Activated CD4-positive, alpha-beta memory T cell treated with anti-CD3 and anti-CD28 coated beads, Interleukin-2, amount 10 ng/mL, durations not matched to agents 7 days and 5 days (primary cell): ENCODE measurements around the gene GPC6. TPM values are rescaled to one million over a fixed set of nuclear protein-coding genes. Genes with fewer than 3 reads are reported as not detected.

Experiments
- CTCF ChIA-PET: fragments of 350-600 bp; sonication (Branson Sonifier 250); formaldehyde crosslinking; loops from one replicate; lab custom pipeline; 2021; ENCODE audit warnings: antibody characterized with exemption, inconsistent platforms; lab: Charles Lee
- POLR2A ChIA-PET: fragments of 350-600 bp; sonication (Branson Sonifier 250); formaldehyde crosslinking; loops from one replicate; lab custom pipeline; 2021; ENCODE audit warnings: antibody characterized with exemption; lab: Charles Lee
- DNase-seq: peaks from one replicate; pipeline ENCODE4 v3.0.0-alpha.2; 2020
- H3K27ac Mint-ChIP-seq: one replicate; pipeline ENCODE4 v1.8.0; 2021; ENCODE audit warnings: mild to moderate bottlenecking, mixed read lengths
- H3K27me3 Mint-ChIP-seq: one replicate; pipeline ENCODE4 v1.8.0; 2021; ENCODE audit warnings: mixed read lengths
- H3K36me3 Mint-ChIP-seq: one replicate; pipeline ENCODE4 v1.8.0; 2021; ENCODE audit warnings: low read depth, mixed read lengths
- H3K4me1 Mint-ChIP-seq: one replicate; pipeline ENCODE4 v1.8.0; 2021; ENCODE audit warnings: mixed read lengths
- H3K4me3 Mint-ChIP-seq: one replicate; pipeline ENCODE4 v1.8.0; 2021; ENCODE audit warnings: mild to moderate bottlenecking, mixed read lengths
- H3K9me3 Mint-ChIP-seq: one replicate; pipeline ENCODE4 v1.8.0; 2021; ENCODE audit warnings: mixed read lengths
- total RNA-seq, 2 experiments: library from RNA; stranded (reverse); gene quantifications; one replicate each; pipeline ENCODE4 v1.2.3, GENCODE V29; 2021

The GPC6 gene
- total RNA-seq, 2 experiments from 2014 or later = not detected

DNA sequence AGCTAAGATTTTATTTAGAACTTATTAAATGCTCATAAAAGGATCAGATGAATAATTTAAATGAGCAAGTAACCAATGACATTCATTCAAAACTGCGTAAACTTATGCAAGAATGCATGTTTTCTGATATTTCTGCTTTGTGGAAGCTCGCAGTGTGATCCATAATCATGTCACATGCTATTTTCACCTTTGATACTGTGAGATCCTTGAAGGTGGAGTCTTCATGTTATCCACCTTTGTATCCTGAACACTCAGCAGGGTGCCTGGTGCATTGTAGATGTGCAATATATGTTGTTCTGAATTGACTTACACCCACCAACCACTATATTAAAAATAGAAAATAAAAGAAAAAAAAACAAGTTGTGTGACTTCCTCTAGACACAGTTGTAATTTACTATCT lies 919.4 kb downstream of the GPC6 start:
- Mint-ChIP-seq H3K27ac (no peak overlapping the region), H3K4me3 (no peak overlapping the region), H3K27me3 (peaks cover 5% of the 10 kb centered on the region), H3K36me3 (no peaks in the 10 kb centered on the region), H3K9me3 (no peaks in the 10 kb centered on the region), H3K4me1 (no peaks in the 10 kb centered on the region)
- ChIA-PET POLR2A (no interaction called here), CTCF (no interaction called here)
- no peak for DNase-seq

GRCh38 chr13:94153586-94153985 lies 927.0 kb downstream of the GPC6 start:
- Mint-ChIP-seq H3K36me3 (no peaks in the 10 kb centered on the region), H3K4me1 (no peaks in the 10 kb centered on the region), H3K27me3 (peaks cover 2% of the 10 kb centered on the region), H3K27ac (no peak overlapping the region), H3K9me3 (no peaks in the 10 kb centered on the region), H3K4me3 (no peak overlapping the region)
- no peak for DNase-seq
- ChIA-PET POLR2A (no interaction called here), CTCF (interaction anchor here (0.6 kb wide), 1 partner anchor 232 kb away, joined by 3 read pairs; no protein-coding TSS in a partner anchor)

- peaks cover 2% of the 10 kb centered on the region for H3K27me3 Mint-ChIP-seq
Observed at GRCh38 chr13:94154367-94154766, 927.8 kb downstream of the GPC6 start.

GRCh38 chr13:94157705-94158218 lies 931.2 kb downstream of the GPC6 start:
- POLR2A ChIA-PET = no interaction called here
- Mint-ChIP-seq H3K27ac (no peak overlapping the region), H3K4me3 (no peak overlapping the region), H3K4me1 (no peaks in the 10 kb centered on the region), H3K36me3 (no peaks in the 10 kb centered on the region), H3K9me3 (no peaks in the 10 kb centered on the region), H3K27me3 (peaks cover 2% of the 10 kb centered on the region)
- no peak for DNase-seq
- CTCF ChIA-PET = no interaction called here

More at GRCh38 chr13:94154367-94154766, 927.8 kb downstream of the GPC6 start:
- ChIA-PET POLR2A (no interaction called here), CTCF (no interaction called here)
- Mint-ChIP-seq H3K9me3 (no peaks in the 10 kb centered on the region), H3K4me1 (no peaks in the 10 kb centered on the region), H3K27ac (no peak overlapping the region), H3K4me3 (no peak overlapping the region), H3K36me3 (no peaks in the 10 kb centered on the region)
- no peak for DNase-seq

DNA sequence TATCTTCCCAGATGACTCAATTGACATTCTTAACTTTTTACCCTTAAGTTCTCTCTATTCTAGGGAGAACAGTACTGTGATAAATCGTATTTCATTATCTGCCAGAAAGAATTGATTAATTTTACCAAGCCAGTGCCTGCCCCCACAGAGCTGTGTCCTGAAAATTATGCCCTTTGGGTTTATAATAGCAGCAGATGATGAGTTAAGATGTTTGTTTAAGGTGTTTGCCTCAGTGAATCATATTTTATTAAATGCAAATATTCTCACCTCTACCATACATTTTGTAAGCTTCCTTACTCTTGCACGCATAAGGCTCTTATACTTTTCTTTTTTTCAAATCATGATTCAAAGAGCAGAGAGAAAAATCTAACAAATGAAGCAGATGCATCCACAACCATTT lies 934.3 kb downstream of the GPC6 start:
- H3K27ac Mint-ChIP-seq = no peak overlapping the region
- no peaks in the 10 kb centered on the region for H3K36me3 Mint-ChIP-seq
- H3K27me3 Mint-ChIP-seq = no peaks in the 10 kb centered on the region
- DNase-seq = no peak
- no peaks in the 10 kb centered on the region for H3K4me1 Mint-ChIP-seq
- ChIA-PET POLR2A (no interaction called here), CTCF (no interaction called here)
- H3K4me3 Mint-ChIP-seq = no peak overlapping the region
- no peaks in the 10 kb centered on the region for H3K9me3 Mint-ChIP-seq

- Mint-ChIP-seq H3K27me3 (no peaks in the 10 kb centered on the region), H3K9me3 (no peaks in the 10 kb centered on the region), H3K4me1 (no peaks in the 10 kb centered on the region), H3K4me3 (no peak overlapping the region), H3K27ac (no peak overlapping the region), H3K36me3 (no peaks in the 10 kb centered on the region)
- ChIA-PET CTCF (interaction anchor here (1.0 kb wide), 1 partner anchor 30 kb away, joined by 3 read pairs; no protein-coding TSS in a partner anchor), POLR2A (no interaction called here)
- no peak for DNase-seq
Observed at GRCh38 chr13:94162289-94162688, 935.7 kb downstream of the GPC6 start.

DNA sequence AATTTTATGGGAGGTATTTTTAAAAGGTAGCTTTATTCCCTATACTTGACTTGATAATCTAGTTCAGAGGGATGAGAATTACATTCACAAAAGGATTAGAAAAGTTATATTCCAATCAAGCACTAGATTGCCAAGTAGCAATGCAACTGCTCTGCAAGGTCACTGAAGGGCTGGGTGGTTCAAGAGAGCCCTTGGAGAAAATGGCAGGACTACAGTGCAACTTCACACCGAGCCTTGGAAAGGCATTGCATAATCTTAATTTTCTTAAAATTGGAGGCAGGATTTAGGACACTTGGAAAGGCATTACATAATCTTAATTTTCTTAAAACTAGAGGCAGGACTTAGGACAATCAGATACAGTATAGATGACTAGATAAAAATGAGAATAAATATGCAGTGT lies 936.9 kb downstream of the GPC6 start:
- CTCF ChIA-PET = no interaction called here
- H3K27ac Mint-ChIP-seq = no peak overlapping the region
- H3K36me3 Mint-ChIP-seq = no peaks in the 10 kb centered on the region
- no peaks in the 10 kb centered on the region for H3K9me3 Mint-ChIP-seq
- H3K27me3 Mint-ChIP-seq = no peaks in the 10 kb centered on the region
- no peaks in the 10 kb centered on the region for H3K4me1 Mint-ChIP-seq
- no peak for DNase-seq
- no peak overlapping the region for H3K4me3 Mint-ChIP-seq
- POLR2A ChIA-PET = no interaction called here

DNA sequence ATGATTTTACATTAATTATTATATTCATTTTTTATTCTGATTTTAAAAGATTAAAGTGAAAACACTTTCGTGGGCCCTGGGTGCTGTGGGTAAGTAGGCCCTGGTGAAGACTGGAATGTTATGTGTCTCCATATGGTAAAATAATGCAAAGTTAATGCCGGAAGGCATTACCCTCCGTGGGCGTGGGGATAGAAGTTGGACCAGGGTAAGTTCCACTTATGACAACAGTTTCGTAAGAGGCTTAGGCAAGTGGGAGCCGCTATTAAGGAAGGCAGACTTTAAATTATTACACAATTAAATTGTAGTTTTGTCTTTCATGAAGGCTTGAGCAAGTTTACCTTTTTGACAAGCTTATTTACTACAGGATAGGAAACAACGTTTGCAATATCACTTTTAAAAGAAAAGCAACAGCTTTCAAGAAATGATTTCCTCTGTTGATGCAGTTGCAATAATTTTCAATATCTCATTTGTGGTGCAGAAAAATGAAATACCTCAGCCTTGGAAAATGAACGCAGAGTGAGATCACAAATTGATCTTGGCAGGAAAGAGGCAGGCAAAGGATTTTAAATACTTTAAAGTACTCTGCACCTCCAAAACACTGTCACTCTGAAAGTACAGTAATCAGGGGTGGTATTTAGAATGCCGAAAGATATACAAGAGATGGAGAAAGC lies 942.3 kb downstream of the GPC6 start:
- Mint-ChIP-seq H3K9me3 (no peaks in the 10 kb centered on the region), H3K27ac (no peak overlapping the region), H3K27me3 (no peaks in the 10 kb centered on the region), H3K4me1 (no peaks in the 10 kb centered on the region), H3K36me3 (no peaks in the 10 kb centered on the region), H3K4me3 (no peak overlapping the region)
- CTCF ChIA-PET = no interaction called here
- DNase-seq = no peak
- POLR2A ChIA-PET = no interaction called here

- Mint-ChIP-seq H3K4me1 (no peaks in the 10 kb centered on the region), H3K27ac (no peak overlapping the region), H3K4me3 (no peak overlapping the region), H3K9me3 (no peaks in the 10 kb centered on the region), H3K27me3 (no peaks in the 10 kb centered on the region), H3K36me3 (no peaks in the 10 kb centered on the region)
- DNase-seq = no peak
- POLR2A ChIA-PET = no interaction called here
- CTCF ChIA-PET = no interaction called here
Observed at GRCh38 chr13:94169454-94170144, 943.0 kb downstream of the GPC6 start.

GRCh38 chr13:94170145-94170571 lies 943.6 kb downstream of the GPC6 start:
- Mint-ChIP-seq H3K27ac (no peak overlapping the region), H3K27me3 (no peaks in the 10 kb centered on the region), H3K36me3 (no peaks in the 10 kb centered on the region), H3K4me1 (no peaks in the 10 kb centered on the region), H3K4me3 (no peak overlapping the region), H3K9me3 (no peaks in the 10 kb centered on the region)
- ChIA-PET POLR2A (no interaction called here), CTCF (no interaction called here)
- no peak for DNase-seq

GRCh38 chr13:94172416-94172815 lies 945.8 kb downstream of the GPC6 start:
- CTCF ChIA-PET = interaction anchor here (0.5 to 0.6 kb wide), 2 partner anchors 174 to 268 kb away, joined by 3 read pairs; no protein-coding TSS in a partner anchor
- DNase-seq = no peak

DNA sequence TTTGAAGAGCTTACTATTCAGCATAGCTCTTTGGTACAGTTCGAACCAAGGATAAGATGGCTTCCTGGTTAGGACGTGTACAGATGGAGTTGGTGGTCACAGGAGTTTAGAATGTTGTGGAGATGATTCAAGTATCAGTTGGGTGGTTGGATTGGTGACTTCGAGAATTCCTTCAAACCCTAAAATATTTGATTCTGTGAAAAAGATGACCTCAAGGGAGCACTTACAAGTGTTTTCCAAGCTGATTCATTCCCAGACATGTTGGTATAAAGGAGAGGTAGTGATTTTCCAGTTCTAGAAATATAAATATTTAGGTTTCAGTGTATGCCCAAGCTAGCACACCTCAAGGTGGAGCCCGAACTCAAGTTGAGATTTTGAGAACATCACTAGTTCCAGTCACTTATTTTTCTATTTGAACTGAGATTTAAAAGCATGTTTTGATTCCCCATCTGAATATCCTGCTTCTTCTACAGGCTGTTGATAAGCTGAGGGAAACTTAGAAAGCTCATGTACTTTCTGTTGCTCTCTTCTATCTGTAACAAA lies 946.8 kb downstream of the GPC6 start:
- no peaks in the 10 kb centered on the region for H3K36me3 Mint-ChIP-seq
- no peak overlapping the region for H3K4me3 Mint-ChIP-seq
- H3K9me3 Mint-ChIP-seq = no peaks in the 10 kb centered on the region
- no peak overlapping the region for H3K27ac Mint-ChIP-seq
- CTCF ChIA-PET = interaction anchor here (1.8 kb wide), 1 partner anchor 188 kb away, joined by 6 read pairs; no protein-coding TSS in a partner anchor
- POLR2A ChIA-PET = no interaction called here
- no peaks in the 10 kb centered on the region for H3K4me1 Mint-ChIP-seq
- DNase-seq = no peak
- H3K27me3 Mint-ChIP-seq = no peaks in the 10 kb centered on the region

More at GRCh38 chr13:94172416-94172815, 945.8 kb downstream of the GPC6 start:
- Mint-ChIP-seq H3K27ac (no peak overlapping the region), H3K27me3 (no peaks in the 10 kb centered on the region), H3K4me1 (no peaks in the 10 kb centered on the region), H3K4me3 (no peak overlapping the region), H3K36me3 (no peaks in the 10 kb centered on the region), H3K9me3 (no peaks in the 10 kb centered on the region)
- POLR2A ChIA-PET = no interaction called here

- peaks cover 3% of the 10 kb centered on the region for H3K4me1 Mint-ChIP-seq
- ChIA-PET POLR2A (no interaction called here), CTCF (interaction anchor here (1.8 kb wide), 1 partner anchor 188 kb away, joined by 6 read pairs; no protein-coding TSS in a partner anchor)
- no peaks in the 10 kb centered on the region for H3K27me3 Mint-ChIP-seq
- no peak overlapping the region for H3K4me3 Mint-ChIP-seq
- no peak for DNase-seq
- no peak overlapping the region for H3K27ac Mint-ChIP-seq
- H3K36me3 Mint-ChIP-seq = no peaks in the 10 kb centered on the region
- H3K9me3 Mint-ChIP-seq = no peaks in the 10 kb centered on the region
Observed at GRCh38 chr13:94174009-94174408, 947.4 kb downstream of the GPC6 start.
